Measurements from ENCODE around the gene TNRC6B.
"Not testable (repeated sequence)": the region's sequence is repeated elsewhere in the genome, so short reads cannot be mapped to it uniquely, and the experiment has no call there.

The TNRC6B gene

DNA sequence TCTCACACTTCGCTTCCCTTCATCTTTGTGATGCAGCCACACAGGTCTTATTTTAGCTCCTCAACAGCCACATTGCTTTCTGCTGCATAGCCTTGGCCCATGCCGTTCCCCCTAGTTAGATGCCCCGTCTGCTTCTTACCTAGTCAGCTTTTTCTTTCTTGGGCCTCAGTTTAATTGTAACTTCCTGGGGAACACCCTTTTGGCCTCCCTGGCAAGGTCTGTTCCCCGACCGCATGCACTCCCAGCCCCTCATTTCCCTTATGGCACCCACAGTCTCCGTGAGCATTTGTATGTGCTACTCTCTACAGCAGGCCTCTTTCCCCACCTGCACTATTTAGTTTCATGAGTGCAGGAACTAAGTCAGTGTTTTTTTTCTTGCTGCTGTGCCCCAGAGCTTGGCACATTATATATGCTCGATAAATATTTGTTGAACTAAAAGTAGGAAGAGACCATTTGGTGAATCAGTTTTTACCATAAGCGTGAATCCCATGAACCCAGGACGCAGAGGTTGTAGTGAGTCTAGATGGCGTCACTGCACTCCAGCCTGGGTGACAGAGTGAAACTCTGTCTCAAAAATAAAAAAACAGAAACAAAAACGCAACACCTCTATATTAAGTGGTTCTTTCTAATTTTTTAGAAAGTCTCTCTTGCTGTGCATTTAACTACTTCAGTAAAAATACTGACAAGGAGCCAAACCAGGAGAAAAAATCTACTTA, 38.5 kb downstream of the TNRC6B start:
- DNase-seq, result no peak

DNA sequence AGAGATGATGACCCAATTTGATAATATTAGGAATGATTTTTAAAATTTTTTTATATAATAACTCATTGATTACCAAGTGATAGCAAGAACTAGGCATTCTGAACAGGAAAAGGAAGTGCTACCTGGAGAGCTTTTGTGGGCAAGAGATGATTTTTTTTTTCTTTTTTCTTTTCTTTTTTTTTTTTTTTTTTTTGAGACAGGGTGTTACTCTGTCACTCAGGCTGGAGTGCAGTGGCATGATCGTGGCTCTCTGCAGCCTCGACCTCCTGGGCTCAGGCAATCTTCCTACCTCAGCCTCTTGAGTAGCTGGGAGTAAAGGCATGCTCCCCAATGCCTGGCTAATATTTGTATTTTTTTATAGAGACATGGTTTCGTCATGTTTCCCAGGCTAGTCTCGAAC, 40.4 kb downstream of the TNRC6B start:
- no peak for DNase-seq

DNA sequence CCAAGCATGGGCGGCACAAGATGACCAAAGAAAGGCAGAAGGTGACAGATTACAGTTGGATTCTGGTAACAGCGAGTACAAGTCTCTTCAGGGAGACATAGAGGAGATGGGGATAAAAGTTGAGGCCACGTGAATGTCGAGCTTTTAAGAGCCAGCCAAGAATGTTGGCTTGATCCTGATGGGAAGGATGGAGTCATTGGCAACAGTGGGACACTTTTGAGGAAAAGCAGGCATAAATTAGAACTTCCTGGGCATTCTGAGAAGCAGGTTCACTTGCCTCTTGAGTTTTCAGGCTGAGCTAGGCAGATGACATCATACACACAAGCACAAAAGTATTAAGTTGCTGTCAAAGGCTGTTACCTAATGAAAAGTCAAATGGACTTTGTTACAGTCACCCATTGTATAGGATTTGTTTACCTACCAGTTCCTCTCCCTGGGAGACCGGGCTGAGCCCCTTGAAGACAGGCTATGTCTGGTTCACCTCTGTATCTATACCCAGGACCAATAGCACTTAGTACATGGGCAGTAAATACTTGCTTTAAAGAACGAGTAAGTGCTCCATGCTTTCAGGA, 41.1 kb downstream of the TNRC6B start:
- no peak for DNase-seq

DNA sequence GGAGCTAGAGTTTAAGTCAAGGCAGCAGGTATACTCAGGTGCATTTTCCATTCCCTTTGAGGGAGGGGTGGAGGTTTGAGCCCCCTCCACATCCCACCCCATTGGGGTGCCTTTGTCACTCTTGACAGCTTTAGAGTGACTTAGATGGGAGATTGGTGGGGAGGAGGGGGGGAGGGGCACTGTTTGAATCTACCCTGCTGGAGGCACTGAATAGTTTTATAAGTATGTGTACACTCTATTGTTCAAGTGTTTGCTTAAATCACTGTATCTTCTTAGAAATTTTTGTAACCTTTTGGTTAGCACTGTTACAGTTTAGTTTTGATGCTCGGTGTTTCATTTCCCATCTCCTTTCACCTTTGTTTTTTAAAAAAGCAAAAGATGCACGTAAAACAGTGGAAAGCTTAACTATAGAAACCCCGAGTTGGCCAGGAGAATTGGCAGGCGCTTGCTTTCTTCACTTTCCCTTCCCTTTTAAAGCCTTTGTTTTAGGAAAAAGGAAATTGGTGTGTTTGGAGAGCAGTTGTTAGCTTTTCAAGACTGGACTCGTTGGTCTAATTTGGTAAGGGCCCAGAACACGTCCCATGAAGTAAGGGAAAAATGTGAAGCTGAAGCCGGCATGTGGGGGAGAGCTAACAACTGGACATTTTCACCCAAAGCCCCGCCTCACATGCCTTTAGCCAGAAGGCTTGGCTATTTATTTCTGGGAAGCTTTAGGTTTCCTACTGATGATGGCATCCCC, 42.8 kb downstream of the TNRC6B start:
- DNase-seq, result no peak

DNA sequence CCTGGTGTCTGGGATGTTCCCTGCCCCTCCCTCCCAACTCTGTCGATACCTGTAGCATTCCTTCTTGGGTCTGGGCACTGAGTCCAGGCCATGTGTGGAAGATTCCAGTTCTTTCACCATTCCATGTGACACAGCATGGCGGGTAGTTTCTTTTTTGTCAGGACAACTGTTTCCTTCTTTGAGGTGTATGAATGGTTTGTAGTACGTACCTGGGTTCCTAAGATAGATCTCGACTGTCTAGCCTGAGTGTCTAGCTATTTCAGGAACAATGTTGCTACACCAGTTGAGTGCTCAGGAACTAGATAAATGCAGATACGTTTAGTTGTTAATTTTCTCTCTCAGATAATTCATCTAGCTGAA, 43.3 kb downstream of the TNRC6B start:
- no peak for DNase-seq

DNA sequence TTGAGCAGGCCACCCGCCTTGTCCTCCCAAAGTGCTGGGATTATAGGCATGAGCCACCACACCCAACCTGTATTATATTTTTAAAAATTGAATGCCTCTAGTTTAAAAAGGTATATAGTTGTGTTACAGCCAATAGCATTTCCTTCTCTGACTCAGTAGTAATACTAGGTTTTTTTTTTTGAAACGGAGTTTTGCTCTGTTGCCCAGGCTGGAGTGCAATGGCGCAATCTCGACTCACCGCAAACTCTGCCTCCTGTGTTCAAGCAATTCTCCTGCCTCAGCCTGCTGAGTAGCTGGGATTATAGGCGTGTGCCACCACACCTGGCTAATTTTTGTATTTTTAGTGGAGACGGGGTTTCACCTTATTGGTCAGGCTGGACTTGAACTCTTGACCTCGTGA, 45.3 kb downstream of the TNRC6B start:
- DNase-seq, result not testable (repeated sequence)

DNA sequence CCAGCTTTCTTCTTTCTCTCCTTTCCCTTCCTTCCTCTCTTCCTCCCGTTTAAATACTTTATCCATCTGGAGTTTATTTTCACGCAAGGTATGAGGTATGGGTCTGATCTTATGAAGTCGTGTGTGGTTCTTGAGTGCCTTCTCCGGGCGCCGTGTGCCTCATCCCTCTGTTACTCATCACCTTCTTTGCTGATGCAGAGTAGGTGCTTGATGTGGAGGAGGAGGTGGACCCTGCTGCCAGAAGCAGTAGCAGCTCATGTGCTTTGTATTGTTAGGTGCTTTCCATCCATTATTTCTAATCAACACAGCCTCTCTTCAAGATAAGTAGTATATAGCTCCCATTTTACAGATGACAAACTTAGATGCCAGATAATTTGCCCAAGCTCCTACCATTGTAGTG, 47.0 kb downstream of the TNRC6B start:
- no peak for DNase-seq

DNA sequence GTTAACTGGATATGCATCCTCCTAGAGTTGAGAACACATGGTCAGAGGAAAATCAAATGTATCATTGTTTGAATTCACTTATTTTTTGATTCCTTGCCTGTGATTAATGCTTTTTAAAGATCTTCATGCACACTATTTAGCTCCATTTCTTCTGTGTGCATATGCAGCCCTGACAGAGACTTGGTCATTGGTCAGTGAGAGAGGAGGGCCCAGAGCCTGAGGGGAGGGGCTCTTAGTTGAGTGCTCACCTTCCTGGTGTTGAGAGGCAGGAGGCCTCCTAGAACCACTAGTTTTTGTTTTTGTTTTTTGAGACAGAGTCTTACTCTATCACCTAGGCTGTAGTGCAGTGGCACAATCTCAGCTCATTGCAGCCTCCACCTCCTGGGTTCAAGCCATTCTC, 48.9 kb downstream of the TNRC6B start:
- DNase-seq, result no peak

DNA sequence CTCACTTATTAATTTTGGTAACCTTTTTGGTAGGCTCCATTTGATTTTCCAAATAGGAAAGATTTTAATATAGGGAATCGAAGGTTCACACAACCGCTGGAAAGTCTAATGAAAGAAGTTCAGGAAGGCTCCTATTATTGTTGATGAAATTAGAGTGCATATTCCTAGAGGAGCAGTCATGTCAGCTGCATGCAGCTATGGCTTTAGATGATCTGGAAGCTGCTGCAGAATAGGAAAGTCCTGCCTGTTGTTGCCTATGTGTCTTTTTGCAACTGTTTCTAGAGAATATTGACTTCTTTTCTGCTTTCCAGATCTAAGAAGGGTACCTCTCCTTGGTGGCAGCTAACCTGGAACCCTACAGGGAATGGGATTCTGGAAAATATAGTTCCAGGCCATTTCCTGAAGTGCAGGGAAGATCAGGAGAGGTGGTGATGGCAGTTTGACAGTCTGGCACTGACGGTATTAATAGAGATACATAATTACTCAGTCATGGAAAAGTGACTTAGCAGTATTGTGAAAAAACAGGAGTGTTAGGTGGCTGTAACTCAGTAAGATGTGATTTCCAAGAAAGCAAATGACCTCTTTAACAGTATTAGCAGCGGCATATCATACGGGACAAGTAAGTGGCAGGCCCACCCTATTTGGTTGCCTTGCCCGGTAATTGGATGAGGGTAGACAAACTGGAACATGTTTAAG, 54.0 kb downstream of the TNRC6B start:
- no peak for DNase-seq

DNA sequence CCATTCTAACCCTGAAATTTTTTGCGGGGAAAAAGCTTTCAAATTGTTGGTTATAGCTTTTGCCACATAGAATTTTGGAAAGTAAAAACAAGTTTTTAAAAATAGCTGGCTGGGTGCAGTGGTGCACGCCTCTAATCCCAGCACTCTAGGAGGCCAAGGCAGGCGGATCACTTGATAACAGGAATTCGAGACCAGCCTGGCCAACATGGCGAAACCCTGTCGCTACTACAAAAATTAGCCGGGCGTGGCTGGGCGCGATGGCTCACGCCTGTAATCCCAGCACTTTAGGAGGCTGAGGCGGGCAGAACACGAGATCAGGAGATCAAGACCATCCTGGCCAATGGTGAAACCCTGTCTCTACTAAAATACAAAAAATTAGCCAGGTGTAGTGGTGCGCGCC, 54.9 kb downstream of the TNRC6B start:
- DNase-seq, result no peak

DNA sequence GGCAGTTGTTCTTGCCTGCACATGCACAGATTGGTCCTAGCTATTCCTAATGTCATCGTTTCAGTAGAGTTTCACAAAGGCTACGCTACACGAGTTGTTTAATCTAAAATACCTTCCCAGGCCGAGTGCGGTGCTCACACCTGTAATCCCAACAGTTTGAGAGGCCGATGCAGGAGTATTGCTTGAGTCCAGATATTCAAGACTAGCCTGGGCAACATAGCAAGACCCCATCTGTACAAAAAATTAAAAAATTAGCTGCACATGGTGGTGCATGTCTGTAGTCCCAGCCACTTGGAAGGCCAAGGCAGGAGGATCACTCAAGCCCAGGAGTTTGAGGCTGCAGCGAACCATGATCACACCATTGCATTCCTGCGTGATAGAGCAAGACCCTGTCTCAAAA, 56.2 kb downstream of the TNRC6B start:
- DNase-seq, result no peak

DNA sequence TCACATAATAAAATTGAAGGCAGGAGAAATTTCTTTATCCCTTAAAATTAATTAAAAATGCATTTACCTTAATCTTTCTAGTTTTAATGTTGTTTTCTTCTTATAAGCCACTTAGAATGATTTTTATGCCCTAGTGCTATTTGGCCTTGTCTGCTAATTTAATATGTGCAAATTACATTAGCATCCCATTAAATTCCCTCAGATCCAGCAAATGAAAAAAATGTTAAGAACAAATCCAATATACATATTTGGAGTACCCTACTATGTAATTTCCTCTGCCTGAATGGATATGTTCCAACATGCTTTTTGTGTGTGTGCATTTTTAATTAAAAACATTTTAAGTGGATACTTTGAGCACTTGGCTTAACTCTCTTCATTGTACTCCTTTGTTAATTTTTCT, 56.9 kb downstream of the TNRC6B start:
- no peak for DNase-seq

DNA sequence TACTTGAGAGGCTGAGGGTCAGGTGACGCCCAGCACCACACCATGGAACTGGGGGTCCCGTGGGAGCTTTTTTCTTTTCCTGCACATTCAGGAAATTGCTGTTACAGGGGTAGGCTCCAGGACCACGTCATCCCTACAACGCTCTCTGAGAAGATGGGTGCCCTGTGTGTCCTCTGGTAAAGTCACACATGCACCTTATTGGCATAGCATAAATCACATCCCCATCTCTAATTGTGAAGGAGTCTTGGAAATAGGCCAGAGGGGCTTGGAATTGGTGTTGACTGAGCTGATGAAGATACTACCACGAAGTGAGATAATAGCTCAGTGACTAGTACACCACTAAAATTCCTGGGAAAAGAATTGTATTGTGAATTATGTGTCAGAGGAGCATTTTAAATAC, 57.6 kb downstream of the TNRC6B start:
- DNase-seq, result no peak

DNA sequence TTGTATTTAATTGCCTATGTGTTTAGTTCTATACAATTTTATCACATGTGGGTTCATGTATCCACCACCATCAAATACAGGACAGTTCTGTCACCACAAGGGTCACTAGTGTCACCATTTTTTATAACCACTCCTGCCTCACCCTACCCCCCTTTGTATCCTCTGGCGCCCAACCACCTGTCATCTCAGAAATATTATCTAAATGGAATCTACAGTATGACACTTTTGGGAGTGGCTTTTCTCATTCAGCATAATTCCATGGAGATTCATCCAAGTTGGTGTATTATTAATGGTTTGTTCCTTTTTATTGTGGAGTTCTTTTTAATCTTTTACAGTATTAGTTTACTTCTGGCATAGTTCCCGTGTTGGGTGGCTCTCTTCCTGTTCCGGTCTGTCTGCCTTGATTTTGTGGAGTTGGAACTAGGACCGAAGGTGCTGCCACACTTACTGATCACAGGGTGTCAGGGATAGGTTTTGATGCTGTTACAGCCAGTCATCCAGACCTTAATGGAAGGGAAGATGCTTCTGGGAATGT, 58.5 kb downstream of the TNRC6B start:
- no peak for DNase-seq

DNA sequence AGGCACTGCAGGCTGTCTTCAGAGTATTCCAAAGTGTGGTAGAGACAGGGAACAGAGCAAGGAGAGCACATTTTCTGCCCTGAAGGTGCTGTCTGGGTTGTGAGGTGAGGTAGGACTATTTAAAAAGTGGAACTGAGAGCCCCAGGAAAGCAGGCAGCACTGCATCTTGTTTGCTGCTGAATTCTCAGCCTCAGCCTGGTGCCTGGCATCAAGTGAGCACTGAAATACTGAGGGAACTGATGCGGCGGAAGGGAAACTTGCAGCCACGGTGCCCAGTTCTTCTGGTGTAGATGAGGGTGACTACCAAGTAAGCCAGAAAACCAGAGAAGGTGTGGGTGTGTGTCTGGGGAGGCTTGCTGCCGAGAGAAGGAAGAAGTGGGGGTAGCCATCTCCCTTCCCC, 59.5 kb downstream of the TNRC6B start:
- no peak for DNase-seq

DNA sequence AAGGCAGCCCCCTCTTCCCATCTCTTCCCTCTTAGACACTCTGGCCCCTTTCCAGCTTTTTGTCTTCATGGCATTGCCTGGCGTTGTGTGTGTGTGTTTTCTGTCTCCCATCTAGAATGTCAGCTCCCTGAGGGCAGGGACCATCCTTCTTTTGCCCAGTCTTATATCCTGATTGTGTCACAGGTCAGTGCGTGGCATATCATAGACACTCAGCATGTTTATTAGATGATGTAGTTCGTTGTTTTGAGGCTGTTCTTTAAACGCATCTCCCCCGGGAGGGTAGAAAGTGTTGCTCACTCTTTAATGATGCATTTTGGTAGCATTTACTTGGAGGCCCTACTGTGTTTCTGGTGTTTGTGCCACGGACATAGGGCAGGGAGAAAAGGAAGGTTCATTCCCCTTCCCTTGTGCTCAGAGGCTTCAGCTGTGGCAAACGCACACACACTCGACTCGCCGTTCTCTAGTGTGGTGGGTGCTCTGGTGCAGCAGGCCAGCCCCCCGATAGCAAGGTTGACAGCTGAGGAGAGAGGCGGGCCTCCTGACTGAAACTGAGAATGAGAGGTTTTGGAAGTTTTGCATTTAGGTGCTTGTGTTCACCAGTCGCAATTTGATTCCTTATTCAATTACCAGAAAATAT, 60.2 kb downstream of the TNRC6B start:
- no peak for DNase-seq

DNA sequence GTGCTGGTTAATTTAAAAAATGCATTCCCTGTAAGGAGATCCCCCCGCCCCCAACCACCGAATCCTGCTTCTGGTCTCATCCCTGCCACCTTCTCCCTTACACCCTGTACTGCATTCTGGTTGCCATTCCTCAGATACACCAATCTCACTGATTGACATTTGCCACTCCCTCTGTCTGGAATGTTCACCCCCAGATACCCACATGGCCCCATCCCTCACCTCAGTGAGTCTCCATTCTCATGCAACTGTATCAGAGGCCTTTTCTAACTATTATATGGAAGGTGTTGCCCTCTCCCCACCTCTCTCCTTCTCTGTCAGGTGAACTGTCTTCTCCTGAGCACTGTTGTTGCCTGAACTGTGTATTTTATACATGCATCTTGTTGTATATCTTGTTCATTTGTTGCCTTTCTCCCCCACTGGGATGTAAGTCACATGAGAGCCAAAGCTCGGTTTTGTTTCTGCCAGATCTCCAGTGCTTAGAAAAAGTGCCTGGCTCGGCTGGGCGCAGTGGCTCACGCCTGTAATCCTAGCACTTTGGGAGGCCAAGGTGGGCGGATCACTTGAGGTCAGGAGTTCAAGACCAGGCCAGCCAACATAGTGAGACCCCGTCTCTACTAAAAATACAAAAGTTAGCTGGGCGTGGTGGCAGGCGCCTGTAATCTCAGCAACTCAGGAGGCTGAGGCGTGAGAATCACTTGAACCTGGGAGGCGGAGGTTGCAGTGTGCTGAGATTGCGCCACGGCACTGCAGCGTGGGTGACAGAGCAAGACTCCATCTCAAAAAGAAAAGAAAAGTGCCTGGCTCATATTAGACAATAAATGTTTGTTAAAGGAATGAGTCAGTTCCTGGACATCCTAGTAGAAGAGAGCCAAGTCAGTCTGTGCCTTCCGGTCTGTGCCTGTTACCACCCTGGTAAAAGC, 61.0 kb downstream of the TNRC6B start:
- no peak for DNase-seq

DNA sequence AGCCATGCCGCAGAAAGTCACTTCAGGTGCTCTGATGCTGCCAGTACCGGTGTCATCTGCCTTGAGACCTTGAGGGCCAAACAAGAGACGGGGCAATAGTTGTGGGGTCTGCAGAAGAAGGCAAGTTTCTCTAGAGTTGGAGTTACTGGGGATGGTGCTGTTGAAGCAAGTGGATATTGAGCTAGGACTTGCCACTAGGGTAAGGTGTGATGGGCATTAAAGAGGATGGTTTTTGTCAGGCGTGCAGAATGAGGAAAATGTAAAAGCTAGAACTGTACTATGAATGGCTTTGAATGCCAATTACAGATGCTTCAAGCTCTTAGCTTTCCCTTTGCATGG, 61.6 kb downstream of the TNRC6B start:
- DNase-seq, result no peak

DNA sequence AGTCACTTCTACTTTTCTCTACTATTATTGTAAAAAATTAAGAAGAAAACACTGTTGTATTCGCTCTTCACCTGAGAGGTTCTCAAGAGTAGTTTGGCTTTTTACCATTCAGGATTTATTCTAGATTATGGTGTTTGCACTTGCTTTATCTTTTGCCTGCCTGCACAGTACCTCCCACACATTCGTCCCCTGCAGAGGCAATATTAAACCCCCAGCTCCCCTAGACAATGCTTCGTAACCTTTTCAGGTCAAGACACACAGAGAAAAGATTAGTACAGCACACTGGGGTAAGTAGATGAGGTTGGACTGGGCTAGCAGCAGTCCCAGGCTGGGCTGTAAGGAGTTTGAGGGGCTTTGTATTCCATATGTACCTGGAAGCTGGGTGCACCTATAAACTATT, 62.4 kb downstream of the TNRC6B start:
- no peak for DNase-seq

DNA sequence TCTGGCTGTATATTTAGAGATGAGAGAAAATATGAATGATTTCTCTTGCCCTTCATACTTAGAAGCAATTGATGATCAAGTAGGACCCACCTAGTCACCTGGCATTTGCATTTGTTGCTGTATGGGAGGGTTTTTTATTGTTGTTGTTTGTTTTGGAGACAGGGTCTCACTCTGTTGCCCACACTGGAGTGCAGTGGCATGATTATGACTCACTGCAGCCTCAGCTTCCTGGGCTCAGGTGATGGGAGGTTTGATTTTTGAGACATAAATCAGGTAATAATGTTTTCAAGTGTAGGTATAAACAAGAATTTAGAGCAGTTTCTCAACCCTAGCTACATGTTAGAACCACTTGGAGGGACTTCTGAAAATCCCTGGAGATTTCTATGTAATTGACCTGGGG, 63.0 kb downstream of the TNRC6B start:
- no peak for DNase-seq

DNA sequence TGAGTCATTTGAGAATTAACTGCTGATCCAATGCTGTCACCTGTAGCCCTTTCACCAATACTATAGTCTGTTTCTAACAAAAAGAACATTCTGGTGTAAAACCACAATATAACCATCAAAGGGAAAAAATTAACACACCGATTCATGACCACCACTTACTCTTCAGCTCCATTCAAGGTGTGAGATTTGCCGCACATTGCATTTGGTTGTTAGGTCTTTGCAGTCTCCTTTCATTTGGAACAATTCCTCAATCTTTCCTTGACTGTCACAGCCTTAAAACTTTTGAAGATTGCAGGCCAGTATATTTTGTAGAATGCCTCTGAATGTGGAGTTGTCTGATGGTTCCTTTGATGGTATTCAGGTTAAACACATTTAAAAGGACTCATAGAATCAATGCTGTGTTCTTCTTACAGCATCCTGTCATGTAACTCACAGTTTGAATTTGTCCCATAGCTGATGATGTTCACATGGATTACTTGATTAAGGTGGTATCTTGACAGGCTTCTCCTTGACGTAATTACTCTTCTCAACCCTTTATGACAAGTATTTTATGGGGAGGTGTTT, 63.6 kb downstream of the TNRC6B start:
- DNase-seq, result no peak

DNA sequence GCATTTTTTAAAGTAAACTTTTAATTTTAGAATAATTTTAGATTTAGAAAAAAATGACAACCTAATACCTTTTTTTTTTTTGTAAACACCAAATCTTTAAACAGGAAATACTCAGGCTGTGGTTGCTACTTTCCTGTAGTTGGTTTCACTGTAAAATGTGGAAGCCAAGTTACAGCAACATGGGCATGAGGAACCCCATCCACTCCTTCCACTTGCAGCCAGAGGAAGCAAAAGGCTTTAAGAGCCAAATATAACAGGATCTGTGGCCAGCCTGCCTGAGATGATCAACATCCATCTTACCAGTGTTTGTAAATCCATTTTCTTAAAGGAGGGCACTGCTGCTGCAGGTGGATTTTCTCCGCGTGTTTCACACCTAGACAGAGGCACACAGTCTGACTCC, 66.2 kb downstream of the TNRC6B start:
- no peak for DNase-seq
